ENCODE measurements around the gene SRGAP1.

SRGAP1 gene

DNA sequence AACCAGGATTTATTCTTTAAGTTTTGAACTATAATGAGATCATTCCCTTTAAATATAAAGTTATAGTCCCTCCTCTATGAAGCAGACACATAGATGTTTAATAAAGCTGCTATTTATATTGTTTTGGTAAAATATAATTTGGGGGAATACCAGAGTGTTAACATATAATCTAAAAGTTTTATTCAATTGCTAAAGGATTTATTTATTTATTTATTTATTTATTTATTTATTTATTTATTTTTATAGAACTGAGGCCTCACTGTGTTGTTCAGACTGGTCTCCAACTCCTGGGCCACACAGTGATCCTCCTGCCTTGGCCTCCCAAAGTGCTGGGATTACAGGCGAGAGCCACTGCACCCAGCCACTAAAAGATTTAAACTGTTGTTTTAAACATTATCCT lies 278.9 kb downstream of the SRGAP1 start (continued):
- TF ChIP-seq, protein P1, sequence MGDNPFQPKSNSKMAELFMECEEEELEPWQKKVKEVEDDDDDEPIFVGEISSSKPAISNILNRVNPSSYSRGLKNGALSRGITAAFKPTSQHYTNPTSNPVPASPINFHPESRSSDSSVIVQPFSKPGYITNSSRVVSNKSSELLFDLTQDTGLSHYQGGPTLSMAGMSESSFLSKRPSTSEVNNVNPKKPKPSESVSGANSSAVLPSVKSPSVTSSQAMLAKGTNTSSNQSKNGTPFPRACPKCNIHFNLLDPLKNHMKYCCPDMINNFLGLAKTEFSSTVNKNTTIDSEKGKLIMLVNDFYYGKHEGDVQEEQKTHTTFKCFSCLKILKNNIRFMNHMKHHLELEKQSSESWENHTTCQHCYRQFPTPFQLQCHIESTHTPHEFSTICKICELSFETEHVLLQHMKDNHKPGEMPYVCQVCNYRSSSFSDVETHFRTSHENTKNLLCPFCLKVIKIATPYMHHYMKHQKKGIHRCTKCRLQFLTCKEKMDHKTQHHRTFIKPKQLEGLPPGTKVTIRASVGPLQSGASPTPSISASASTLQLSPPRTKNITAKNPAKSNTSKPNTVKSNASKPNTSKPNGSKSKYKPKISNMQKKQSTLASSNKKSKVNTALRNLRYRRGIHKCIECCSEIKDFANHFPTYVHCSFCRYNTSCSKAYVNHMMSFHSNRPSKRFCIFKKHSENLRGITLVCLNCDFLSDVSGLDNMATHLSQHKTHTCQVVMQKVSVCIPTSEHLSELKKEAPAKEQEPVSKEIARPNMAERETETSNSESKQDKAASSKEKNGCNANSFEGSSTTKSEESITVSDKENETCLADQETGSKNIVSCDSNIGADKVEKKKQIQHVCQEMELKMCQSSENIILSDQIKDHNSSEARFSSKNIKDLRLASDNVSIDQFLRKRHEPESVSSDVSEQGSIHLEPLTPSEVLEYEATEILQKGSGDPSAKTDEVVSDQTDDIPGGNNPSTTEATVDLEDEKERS (tag by site-specific recombination; IDR thresholded peaks at IDR 0.05), result no peak
- TF ChIP-seq ZBTB20 (tag by site-specific recombination; IDR thresholded peaks at IDR 0.05) (no peak), ZNF623 (tag by site-specific recombination; IDR thresholded peaks at IDR 0.05) (peak; percentile 72), ZFP37 (tag by site-specific recombination; IDR thresholded peaks at IDR 0.05) (peak; percentile 54; the same call in 1 of the 2 replicates), MEIS1 (CRISPR knock-in tag; IDR thresholded peaks at IDR 0.05; ENCODE audit: borderline replicate concordance) (no peak), ZBTB17 (tag by site-specific recombination; IDR thresholded peaks at IDR 0.05) (no peak), ZNF426 (tag by site-specific recombination; IDR thresholded peaks at IDR 0.05) (peak; percentile 94), BCL11A (tag by site-specific recombination; IDR thresholded peaks at IDR 0.05; ENCODE audit: low read depth) (no peak), ZNF366 (tag by site-specific recombination; conservative IDR thresholded peaks at IDR 0.05) (no peak), TCF7L2 (IDR thresholded peaks at IDR 0.05; ENCODE audit: borderline replicate concordance, low read depth, low read length) (no peak), ZNF626 (tag by site-specific recombination; IDR thresholded peaks at IDR 0.05) (no peak), ZNF423 (tag by site-specific recombination; IDR thresholded peaks at IDR 0.05) (no peak), SETDB1 (IDR thresholded peaks at IDR 0.05; ENCODE audit: insufficient read length, low read length) (no peak), ZNF433 (tag by site-specific recombination; IDR thresholded peaks at IDR 0.05; ENCODE audit: low read depth) (peak; percentile 79), ZBTB21 (tag by site-specific recombination; IDR thresholded peaks at IDR 0.05) (peak; percentile 47; the same call in 1 of the 2 replicates), ZNF558 (tag by site-specific recombination; IDR thresholded peaks at IDR 0.05) (0 out of 2 replicates have a peak, but pooled peaks have one; percentile 26), ZNF140 (tag by site-specific recombination; IDR thresholded peaks at IDR 0.05) (peak; percentile 79; the same call in 1 of the 2 replicates), YY2 (tag by site-specific recombination; IDR thresholded peaks at IDR 0.05) (no peak), ZBTB7A (tag by site-specific recombination; IDR thresholded peaks at IDR 0.05; ENCODE audit: low read depth) (no peak), ZNF175 (tag by site-specific recombination; IDR thresholded peaks at IDR 0.05) (no peak), ZNF19 (tag by site-specific recombination; IDR thresholded peaks at IDR 0.05; ENCODE audit: low read depth) (no peak)
- TF ChIP-seq, protein P2, sequence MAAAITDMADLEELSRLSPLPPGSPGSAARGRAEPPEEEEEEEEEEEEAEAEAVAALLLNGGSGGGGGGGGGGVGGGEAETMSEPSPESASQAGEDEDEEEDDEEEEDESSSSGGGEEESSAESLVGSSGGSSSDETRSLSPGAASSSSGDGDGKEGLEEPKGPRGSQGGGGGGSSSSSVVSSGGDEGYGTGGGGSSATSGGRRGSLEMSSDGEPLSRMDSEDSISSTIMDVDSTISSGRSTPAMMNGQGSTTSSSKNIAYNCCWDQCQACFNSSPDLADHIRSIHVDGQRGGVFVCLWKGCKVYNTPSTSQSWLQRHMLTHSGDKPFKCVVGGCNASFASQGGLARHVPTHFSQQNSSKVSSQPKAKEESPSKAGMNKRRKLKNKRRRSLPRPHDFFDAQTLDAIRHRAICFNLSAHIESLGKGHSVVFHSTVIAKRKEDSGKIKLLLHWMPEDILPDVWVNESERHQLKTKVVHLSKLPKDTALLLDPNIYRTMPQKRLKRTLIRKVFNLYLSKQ (tag by site-specific recombination; IDR thresholded peaks at IDR 0.05; ENCODE audit: borderline replicate concordance), result peak; percentile 89; the same call in 1 of the 2 replicates
- TF ChIP-seq, protein P3, sequence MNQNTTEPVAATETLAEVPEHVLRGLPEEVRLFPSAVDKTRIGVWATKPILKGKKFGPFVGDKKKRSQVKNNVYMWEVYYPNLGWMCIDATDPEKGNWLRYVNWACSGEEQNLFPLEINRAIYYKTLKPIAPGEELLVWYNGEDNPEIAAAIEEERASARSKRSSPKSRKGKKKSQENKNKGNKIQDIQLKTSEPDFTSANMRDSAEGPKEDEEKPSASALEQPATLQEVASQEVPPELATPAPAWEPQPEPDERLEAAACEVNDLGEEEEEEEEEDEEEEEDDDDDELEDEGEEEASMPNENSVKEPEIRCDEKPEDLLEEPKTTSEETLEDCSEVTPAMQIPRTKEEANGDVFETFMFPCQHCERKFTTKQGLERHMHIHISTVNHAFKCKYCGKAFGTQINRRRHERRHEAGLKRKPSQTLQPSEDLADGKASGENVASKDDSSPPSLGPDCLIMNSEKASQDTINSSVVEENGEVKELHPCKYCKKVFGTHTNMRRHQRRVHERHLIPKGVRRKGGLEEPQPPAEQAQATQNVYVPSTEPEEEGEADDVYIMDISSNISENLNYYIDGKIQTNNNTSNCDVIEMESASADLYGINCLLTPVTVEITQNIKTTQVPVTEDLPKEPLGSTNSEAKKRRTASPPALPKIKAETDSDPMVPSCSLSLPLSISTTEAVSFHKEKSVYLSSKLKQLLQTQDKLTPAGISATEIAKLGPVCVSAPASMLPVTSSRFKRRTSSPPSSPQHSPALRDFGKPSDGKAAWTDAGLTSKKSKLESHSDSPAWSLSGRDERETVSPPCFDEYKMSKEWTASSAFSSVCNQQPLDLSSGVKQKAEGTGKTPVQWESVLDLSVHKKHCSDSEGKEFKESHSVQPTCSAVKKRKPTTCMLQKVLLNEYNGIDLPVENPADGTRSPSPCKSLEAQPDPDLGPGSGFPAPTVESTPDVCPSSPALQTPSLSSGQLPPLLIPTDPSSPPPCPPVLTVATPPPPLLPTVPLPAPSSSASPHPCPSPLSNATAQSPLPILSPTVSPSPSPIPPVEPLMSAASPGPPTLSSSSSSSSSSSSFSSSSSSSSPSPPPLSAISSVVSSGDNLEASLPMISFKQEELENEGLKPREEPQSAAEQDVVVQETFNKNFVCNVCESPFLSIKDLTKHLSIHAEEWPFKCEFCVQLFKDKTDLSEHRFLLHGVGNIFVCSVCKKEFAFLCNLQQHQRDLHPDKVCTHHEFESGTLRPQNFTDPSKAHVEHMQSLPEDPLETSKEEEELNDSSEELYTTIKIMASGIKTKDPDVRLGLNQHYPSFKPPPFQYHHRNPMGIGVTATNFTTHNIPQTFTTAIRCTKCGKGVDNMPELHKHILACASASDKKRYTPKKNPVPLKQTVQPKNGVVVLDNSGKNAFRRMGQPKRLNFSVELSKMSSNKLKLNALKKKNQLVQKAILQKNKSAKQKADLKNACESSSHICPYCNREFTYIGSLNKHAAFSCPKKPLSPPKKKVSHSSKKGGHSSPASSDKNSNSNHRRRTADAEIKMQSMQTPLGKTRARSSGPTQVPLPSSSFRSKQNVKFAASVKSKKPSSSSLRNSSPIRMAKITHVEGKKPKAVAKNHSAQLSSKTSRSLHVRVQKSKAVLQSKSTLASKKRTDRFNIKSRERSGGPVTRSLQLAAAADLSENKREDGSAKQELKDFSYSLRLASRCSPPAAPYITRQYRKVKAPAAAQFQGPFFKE (tag by site-specific recombination; IDR thresholded peaks at IDR 0.05; ENCODE audit: borderline replicate concordance), result no peak
- TF ChIP-seq, protein P4, sequence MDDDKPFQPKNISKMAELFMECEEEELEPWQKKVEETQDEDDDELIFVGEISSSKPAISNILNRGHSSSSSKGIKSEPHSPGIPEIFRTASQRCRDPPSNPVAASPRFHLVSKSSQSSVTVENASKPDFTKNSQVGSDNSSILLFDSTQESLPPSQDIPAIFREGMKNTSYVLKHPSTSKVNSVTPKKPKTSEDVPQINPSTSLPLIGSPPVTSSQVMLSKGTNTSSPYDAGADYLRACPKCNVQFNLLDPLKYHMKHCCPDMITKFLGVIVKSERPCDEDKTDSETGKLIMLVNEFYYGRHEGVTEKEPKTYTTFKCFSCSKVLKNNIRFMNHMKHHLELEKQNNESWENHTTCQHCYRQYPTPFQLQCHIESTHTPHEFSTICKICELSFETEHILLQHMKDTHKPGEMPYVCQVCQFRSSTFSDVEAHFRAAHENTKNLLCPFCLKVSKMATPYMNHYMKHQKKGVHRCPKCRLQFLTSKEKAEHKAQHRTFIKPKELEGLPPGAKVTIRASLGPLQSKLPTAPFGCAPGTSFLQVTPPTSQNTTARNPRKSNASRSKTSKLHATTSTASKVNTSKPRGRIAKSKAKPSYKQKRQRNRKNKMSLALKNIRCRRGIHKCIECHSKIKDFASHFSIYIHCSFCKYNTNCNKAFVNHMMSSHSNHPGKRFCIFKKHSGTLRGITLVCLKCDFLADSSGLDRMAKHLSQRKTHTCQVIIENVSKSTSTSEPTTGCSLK (tag by site-specific recombination; IDR thresholded peaks at IDR 0.05), result no peak
- TF ChIP-seq, protein P5, sequence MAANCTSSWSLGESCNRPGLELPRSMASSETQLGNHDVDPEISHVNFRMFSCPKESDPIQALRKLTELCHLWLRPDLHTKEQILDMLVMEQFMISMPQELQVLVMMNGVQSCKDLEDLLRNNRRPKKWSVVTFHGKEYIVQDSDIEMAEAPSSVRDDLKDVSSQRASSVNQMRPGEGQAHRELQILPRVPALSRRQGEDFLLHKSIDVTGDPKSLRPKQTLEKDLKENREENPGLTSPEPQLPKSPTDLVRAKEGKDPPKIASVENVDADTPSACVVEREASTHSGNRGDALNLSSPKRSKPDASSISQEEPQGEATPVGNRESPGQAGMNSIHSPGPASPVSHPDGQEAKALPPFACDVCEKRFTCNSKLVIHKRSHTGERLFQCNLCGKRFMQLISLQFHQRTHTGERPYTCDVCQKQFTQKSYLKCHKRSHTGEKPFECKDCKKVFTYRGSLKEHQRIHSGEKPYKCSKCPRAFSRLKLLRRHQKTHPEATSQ (tag by site-specific recombination; IDR thresholded peaks at IDR 0.05), result no peak
- TF ChIP-seq, protein P6, sequence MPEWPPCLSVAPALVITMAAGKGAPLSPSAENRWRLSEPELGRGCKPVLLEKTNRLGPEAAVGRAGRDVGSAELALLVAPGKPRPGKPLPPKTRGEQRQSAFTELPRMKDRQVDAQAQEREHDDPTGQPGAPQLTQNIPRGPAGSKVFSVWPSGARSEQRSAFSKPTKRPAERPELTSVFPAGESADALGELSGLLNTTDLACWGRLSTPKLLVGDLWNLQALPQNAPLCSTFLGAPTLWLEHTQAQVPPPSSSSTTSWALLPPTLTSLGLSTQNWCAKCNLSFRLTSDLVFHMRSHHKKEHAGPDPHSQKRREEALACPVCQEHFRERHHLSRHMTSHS (tag by site-specific recombination; IDR thresholded peaks at IDR 0.05), result no peak
